ENCODE data around the gene ALPP.
"Not testable (repeated sequence)": the region's sequence is repeated elsewhere in the genome, so short reads cannot be mapped to it uniquely, and the experiment has no call there.

DNA sequence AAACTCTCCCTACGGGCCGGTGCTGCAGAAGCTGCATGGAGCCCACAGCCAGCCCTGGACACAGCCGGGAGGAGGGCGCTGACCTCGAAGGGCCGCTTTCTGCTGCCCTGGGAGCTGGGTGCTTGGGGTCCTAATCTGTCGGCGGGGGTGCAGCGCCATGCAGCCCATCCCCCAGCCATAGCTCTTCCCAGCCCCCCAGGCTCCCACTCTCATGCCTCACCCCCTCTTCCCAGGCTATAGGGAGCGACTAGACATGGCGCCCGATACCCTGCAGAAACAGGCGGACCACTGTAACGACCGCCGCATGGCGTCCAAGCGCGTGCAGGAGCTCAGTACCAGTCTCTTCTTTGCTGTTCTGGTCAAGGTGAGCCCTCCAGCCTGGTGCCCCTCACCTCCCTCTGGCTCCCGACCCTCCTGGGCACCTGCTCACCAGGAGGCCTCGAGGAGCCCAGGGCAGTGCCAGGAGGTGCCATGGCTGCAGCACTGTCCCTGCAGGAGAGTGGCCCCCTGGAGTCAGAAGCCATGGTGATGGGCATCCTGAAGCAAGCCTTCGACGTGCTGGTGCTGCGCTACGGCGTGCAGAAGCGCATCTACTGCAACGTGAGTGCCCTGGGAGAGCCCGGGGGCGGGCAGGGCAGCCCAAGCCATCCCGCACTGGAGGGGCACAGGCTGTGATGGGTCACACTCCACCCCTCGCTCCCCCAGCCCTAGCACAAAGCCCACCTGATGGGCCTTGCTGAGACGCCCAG is 44.2 kb upstream of the ALPP start:
- TF ChIP-seq CTCF (IDR thresholded peaks at IDR 0.05; ENCODE audit: insufficient read depth, low read length, poor library complexity, severe bottlenecking); EZH2phosphoT487 (conservative IDR thresholded peaks at IDR 0.05; ENCODE audit: low read length): not testable (repeated sequence)

Data from SU-DHL-6 (cell line).